Activated naive CD8-positive, alpha-beta T cell treated with anti-CD3 and anti-CD28 coated beads for 36 hours (primary cell): Measurements from ENCODE around the gene NYNRIN. TPM values are rescaled to one million over a fixed set of nuclear protein-coding genes. Genes with fewer than 3 reads are reported as not detected.

Experiments
- DNase-seq: peaks from one replicate; pipeline ENCODE4 v3.0.0; 2021
- H3K27ac Mint-ChIP-seq: one replicate; pipeline ENCODE4 v1.8.0; 2022; ENCODE audit warnings: mild to moderate bottlenecking, moderate library complexity, mixed read lengths
- H3K27me3 Mint-ChIP-seq: one replicate; pipeline ENCODE4 v1.8.0; 2022; ENCODE audit warnings: mild to moderate bottlenecking, mixed read lengths
- H3K36me3 Mint-ChIP-seq: one replicate; pipeline ENCODE4 v1.8.0; 2021; ENCODE audit warnings: mild to moderate bottlenecking, mixed read lengths
- H3K4me1 Mint-ChIP-seq: one replicate; pipeline ENCODE4 v1.8.0; 2021; ENCODE audit warnings: mixed read lengths
- H3K4me3 Mint-ChIP-seq: one replicate; pipeline ENCODE4 v1.8.0; 2022; ENCODE audit warnings: mild to moderate bottlenecking, moderate library complexity, mixed read lengths
- H3K9me3 Mint-ChIP-seq: one replicate; pipeline ENCODE4 v1.8.0; 2022; ENCODE audit warnings: mixed read lengths
- total RNA-seq, 2 experiments: library from RNA; stranded (reverse); gene quantifications; one replicate each; pipeline ENCODE4 v1.2.3, GENCODE V29; 2021

Gene NYNRIN
- total RNA-seq, 2 experiments from 2014 or later: 0.08 to 0.10 TPM

DNA sequence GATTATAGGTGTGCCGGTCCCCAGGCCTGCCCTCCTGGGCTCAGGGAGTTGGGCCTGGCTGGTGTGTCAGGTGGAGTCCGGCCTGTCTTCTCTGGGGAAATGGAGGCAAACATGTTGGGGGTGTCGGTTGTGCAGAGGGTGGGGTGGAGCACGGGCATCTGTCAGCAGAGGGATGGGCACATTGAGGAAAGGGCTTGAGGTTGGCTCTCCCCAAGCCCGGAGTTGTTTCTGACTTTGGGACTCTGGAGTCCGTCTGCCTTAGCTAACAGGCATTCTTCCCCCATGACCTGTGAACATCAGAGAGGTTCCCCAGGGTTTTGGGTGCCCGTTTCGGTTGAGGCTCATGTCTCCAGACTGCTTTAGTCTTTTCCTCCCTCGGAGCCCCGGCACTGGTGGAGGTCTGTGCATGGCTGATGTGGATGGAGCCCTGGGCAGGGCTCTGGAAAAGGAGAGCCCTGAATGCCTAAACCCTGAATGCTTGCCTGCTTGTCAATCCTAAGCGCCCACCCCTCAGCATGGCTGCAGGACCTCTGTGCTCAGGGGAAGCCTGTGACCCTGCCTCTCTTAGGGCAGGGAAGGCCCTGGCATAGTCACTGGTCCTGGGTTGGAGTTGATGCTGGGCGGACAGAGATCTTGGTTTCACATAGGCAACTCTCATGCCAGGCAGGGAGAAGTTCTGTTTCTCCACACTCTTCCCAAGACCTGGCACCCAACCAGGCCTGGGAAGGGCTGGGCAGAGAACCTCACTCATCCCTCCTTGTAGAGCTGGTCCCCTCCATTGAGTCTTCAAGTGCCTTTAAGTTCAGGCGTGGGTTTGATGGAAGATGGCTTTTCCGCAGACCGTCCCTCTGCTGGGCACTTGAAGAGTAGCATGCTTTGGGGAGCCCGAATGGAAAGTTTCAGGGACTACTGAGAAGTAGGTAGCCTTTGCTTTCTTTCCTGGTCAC, 12.9 kb downstream of the NYNRIN start:
- Mint-ChIP-seq H3K4me3 (no peak overlapping the region), H3K27me3 (peaks cover 3% of the 10 kb centered on the region), H3K4me1 (no peaks in the 10 kb centered on the region), H3K9me3 (no peaks in the 10 kb centered on the region), H3K36me3 (no peaks in the 10 kb centered on the region), H3K27ac (no peak overlapping the region)
- peak; percentile 33 for DNase-seq

DNA sequence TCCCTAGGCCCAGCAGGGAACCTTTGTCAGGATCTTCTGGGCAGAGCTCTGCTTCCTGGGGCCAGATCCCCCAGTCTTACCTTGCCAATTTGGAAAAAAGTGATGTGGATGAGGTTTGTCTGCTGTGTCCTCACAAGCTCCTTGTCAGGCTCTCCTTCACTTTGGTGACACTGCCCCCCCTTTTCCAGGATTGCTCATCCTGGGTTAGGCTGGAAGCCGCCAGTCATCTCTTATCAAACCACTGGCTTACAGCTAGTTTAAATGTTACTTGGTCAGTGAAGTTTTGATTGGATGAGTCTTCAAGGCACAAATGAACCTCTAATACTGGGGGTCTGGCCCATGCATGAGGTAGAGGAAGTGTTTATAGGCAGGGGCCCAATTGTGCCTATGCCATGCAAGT, 15.3 kb downstream of the NYNRIN start:
- no peaks in the 10 kb centered on the region for H3K36me3 Mint-ChIP-seq
- no peaks in the 10 kb centered on the region for H3K4me1 Mint-ChIP-seq
- H3K27ac Mint-ChIP-seq: no peak overlapping the region
- H3K27me3 Mint-ChIP-seq: no peaks in the 10 kb centered on the region
- no peak overlapping the region for H3K4me3 Mint-ChIP-seq
- H3K9me3 Mint-ChIP-seq: no peaks in the 10 kb centered on the region
- no peak for DNase-seq

DNA sequence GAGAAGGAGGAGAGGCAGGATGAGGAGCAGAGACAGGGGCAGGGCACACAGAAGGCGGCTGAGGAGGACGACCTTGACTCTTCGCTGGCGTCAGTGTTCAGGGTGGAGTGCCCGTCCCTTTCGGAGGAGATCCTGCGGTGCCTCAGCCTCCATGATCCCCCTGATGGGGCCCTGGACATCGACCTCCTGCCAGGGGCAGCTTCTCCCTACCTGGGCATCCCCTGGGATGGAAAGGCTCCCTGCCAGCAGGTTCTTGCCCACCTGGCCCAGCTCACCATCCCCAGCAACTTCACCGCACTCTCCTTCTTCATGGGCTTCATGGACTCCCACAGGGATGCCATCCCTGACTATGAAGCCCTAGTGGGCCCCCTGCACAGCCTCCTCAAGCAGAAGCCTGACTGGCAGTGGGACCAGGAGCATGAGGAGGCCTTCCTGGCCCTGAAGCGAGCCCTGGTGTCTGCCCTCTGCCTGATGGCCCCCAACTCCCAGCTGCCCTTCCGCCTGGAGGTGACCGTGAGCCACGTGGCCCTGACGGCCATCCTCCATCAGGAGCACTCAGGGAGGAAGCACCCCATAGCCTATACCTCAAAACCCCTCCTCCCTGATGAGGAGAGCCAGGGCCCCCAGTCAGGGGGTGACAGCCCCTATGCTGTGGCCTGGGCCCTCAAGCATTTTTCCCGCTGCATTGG, 16.1 kb downstream of the NYNRIN start:
- Mint-ChIP-seq H3K36me3 (no peaks in the 10 kb centered on the region), H3K9me3 (no peaks in the 10 kb centered on the region)

DNA sequence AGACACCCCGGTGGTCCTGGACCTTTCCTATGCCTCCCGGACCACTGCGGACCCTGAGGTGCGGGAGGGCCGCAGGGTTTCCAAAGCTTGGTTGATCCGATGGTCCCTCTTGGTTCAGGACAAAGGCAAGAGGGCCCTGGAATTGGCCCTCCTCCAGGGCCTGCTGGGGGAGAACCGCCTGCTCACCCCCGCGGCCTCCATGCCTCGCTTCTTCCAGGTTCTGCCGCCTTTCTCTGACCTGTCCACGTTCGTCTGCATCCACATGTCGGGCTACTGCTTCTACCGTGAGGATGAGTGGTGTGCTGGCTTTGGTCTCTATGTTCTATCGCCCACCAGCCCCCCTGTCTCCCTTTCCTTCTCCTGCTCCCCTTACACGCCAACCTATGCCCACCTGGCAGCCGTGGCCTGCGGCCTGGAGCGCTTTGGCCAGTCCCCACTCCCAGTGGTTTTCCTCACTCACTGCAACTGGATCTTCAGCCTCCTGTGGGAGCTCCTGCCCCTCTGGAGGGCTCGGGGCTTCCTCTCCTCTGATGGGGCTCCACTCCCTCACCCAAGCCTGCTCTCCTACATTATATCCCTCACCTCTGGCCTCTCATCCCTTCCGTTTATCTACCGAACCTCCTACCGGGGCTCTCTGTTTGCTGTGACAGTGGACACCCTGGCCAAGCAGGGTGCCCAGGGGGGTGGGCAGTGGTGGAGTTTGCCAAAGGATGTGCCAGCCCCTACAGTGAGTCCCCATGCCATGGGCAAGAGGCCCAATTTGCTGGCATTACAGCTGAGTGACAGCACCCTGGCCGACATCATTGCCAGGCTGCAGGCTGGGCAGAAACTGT, 16.8 kb downstream of the NYNRIN start:
- Mint-ChIP-seq H3K27me3 (no peaks in the 10 kb centered on the region), H3K4me1 (no peaks in the 10 kb centered on the region), H3K36me3 (no peaks in the 10 kb centered on the region), H3K9me3 (no peaks in the 10 kb centered on the region), H3K4me3 (no peak overlapping the region), H3K27ac (no peak overlapping the region)
- DNase-seq: no peak

More for the DNA sequence above, 16.1 kb downstream of the NYNRIN start:
- Mint-ChIP-seq H3K4me1 (no peaks in the 10 kb centered on the region), H3K4me3 (no peak overlapping the region), H3K27me3 (no peaks in the 10 kb centered on the region), H3K27ac (no peak overlapping the region)
- no peak for DNase-seq

DNA sequence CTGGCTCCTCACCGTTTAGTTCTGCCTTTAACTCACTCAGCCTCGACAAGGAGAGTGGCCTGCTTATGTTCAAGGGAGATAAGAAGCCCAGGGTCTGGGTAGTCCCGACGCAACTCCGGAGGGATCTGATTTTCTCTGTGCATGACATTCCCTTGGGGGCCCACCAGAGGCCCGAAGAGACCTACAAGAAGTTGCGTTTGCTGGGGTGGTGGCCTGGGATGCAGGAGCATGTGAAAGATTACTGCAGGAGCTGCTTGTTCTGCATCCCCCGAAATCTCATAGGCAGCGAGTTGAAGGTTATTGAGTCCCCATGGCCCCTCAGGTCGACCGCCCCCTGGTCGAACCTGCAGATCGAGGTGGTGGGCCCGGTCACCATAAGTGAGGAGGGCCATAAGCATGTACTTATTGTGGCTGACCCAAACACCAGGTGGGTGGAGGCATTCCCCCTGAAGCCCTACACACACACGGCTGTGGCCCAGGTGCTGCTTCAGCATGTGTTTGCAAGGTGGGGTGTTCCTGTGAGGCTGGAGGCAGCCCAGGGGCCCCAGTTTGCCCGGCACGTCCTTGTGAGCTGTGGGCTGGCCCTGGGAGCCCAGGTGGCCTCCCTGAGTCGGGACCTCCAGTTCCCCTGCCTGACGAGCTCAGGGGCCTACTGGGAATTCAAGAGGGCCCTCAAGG, 17.6 kb downstream of the NYNRIN start:
- Mint-ChIP-seq H3K4me1 (no peaks in the 10 kb centered on the region), H3K4me3 (no peak overlapping the region), H3K27ac (no peak overlapping the region), H3K36me3 (no peaks in the 10 kb centered on the region), H3K27me3 (no peaks in the 10 kb centered on the region), H3K9me3 (no peaks in the 10 kb centered on the region)
- no peak for DNase-seq

- H3K27me3 Mint-ChIP-seq: no peaks in the 10 kb centered on the region
- no peak for DNase-seq
- no peaks in the 10 kb centered on the region for H3K36me3 Mint-ChIP-seq
- no peak overlapping the region for H3K4me3 Mint-ChIP-seq
- H3K27ac Mint-ChIP-seq: no peak overlapping the region
- H3K9me3 Mint-ChIP-seq: no peaks in the 10 kb centered on the region
- H3K4me1 Mint-ChIP-seq: no peaks in the 10 kb centered on the region
Observed at GRCh38 chr14:24416932-24417619, 18.3 kb downstream of the NYNRIN start.

GRCh38 chr14:24417832-24418491, 19.2 kb downstream of the NYNRIN start:
- H3K36me3 Mint-ChIP-seq: no peaks in the 10 kb centered on the region
- H3K27me3 Mint-ChIP-seq: no peaks in the 10 kb centered on the region
- no peaks in the 10 kb centered on the region for H3K9me3 Mint-ChIP-seq
- no peak for DNase-seq
- H3K4me1 Mint-ChIP-seq: no peaks in the 10 kb centered on the region
- no peak overlapping the region for H3K27ac Mint-ChIP-seq
- H3K4me3 Mint-ChIP-seq: no peak overlapping the region

DNA sequence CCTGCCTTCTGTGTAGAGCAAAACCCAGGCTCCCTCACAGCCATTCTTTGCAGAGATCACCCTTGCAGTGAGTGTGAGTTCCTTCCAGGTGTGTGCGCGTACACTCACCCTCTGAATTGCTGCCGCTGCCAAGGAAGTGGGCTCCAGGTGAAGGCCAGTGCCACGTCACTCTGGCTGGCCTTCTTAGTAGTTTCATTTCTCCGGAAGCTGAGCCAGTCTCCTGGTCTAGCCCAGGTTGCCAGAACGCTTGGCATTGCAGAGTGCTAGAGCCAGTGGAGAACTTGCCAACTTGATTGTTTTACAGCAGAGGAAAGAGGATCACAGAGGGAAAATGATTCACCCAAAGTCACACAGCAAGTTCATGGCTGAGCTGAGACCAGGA, 19.7 kb downstream of the NYNRIN start:
- Mint-ChIP-seq H3K36me3 (no peaks in the 10 kb centered on the region), H3K27me3 (no peaks in the 10 kb centered on the region), H3K9me3 (no peaks in the 10 kb centered on the region), H3K4me3 (no peak overlapping the region), H3K4me1 (no peaks in the 10 kb centered on the region), H3K27ac (no peak overlapping the region)
- no peak for DNase-seq

GRCh38 chr14:24422261-24422660, 23.5 kb downstream of the NYNRIN start:
- Mint-ChIP-seq H3K27ac (no peak overlapping the region), H3K4me1 (peaks cover 19% of the 10 kb centered on the region), H3K27me3 (no peaks in the 10 kb centered on the region), H3K4me3 (no peak overlapping the region), H3K9me3 (no peaks in the 10 kb centered on the region), H3K36me3 (peaks cover 2% of the 10 kb centered on the region)
- no peak for DNase-seq

- no peaks in the 10 kb centered on the region for H3K27me3 Mint-ChIP-seq
- peaks cover 21% of the 10 kb centered on the region for H3K4me1 Mint-ChIP-seq
- H3K27ac Mint-ChIP-seq: no peak overlapping the region
- no peaks in the 10 kb centered on the region for H3K9me3 Mint-ChIP-seq
- H3K36me3 Mint-ChIP-seq: peaks cover 2% of the 10 kb centered on the region
- no peak for DNase-seq
- no peak overlapping the region for H3K4me3 Mint-ChIP-seq
Observed at GRCh38 chr14:24422694-24423601, 24.1 kb downstream of the NYNRIN start.

DNA sequence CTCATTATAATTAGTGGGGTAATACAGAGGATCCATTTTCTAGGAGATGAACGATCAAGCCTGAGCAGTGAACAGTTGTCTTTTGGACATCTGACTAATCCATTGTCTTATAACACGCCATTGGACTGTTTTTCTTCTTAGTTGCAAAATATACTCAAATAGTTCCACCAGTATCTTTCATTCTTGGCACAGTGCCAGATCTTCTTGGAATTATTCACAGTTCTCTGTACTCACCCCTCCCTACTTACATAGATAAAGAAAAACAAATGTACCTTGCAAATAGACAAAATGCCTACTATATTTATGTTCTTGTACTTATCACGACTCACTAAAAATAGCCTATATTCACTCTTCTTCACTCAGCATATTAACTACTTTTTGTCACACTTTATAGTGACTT, 26.9 kb downstream of the NYNRIN start:
- no peak for DNase-seq
- H3K4me3 Mint-ChIP-seq: no peak overlapping the region
- H3K27me3 Mint-ChIP-seq: no peaks in the 10 kb centered on the region
- H3K36me3 Mint-ChIP-seq: peaks cover 2% of the 10 kb centered on the region
- H3K4me1 Mint-ChIP-seq: peaks cover 28% of the 10 kb centered on the region
- H3K27ac Mint-ChIP-seq: no peak overlapping the region
- H3K9me3 Mint-ChIP-seq: no peaks in the 10 kb centered on the region

DNA sequence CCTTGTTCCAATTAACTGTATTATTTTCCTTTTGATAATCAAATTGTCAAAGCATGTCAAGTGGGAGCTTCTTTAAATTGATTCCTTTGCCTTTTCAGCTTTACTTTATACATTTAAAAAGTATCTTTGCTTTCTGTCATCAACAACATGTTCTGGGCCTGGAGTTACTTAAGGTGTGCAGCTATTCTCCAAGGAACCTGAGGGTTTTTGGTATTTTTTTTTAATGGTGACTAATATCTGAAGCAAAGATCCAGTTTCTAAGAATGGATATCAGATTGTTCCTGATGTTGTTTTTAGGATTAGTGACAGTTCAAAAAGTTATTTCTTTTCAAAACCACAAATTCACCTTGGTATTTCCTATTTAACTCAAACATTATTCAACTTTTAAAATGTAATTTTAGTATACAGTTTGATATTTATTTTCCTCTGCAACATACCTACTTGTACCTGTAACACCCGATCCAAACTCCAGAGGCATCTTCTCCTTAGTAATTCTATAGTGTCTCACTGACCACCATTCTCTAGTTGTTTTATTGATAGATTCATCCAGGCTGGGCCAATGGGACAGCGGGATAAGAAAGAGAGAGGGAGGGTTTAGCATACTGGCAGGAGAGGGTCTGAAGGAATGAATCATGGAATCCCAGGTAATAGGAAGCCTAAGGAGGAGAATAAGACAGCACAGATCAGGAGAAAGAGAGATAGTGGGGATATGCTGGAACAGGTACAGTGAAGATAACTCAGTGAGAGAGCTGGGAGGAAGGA, 27.5 kb downstream of the NYNRIN start:
- Mint-ChIP-seq H3K9me3 (no peaks in the 10 kb centered on the region), H3K27me3 (no peaks in the 10 kb centered on the region), H3K36me3 (peaks cover 4% of the 10 kb centered on the region), H3K4me3 (no peak overlapping the region), H3K27ac (no peak overlapping the region), H3K4me1 (peaks cover 32% of the 10 kb centered on the region)
- DNase-seq: no peak
